CD4-positive, alpha-beta T cell (primary cell): ENCODE data around the gene GDAP2. TPM values are rescaled to one million over a fixed set of nuclear protein-coding genes. Genes with fewer than 3 reads are reported as not detected.

Experiments used
- ATAC-seq: fragments of 200-7000 bp; cut with Tn5 transposase; one replicate; pipeline ENCODE4 v1.10.0; 2022; ENCODE audit warnings: mild to moderate bottlenecking; ENCODE audit not compliant: poor library complexity
- CTCF ChIA-PET: fragments of 350-600 bp; sonication (Branson Sonifier 250); formaldehyde crosslinking; loops from one replicate; lab custom pipeline; 2021; ENCODE audit warnings: antibody characterized with exemption, inconsistent platforms; lab: Charles Lee
- POLR2A ChIA-PET: fragments of 350-600 bp; sonication (Branson Sonifier 250); formaldehyde crosslinking; loops from one replicate; lab custom pipeline; 2021; ENCODE audit warnings: antibody characterized with exemption, inconsistent platforms; lab: Charles Lee
- DNase-seq, 14 experiments: peaks; one replicate each; pipeline ENCODE4 v3.0.0-alpha.2; 2013 to 2020; ENCODE audit warnings: mixed read lengths in 2 of 14
- H3K27ac ChIP-seq, 2 donors: one replicate each; pipeline versions ENCODE4 v1.5.1 to v1.7.0; 2013; ENCODE audit warnings: low read length in 2 of 2, low read depth in 1 of 2, mild to moderate bottlenecking in 1 of 2
- H3K27me3 ChIP-seq, 2 experiments: 1 replicate in 1 of 2; 2 replicates in 1 of 2; pipeline versions ENCODE4 v1.6.1 to v1.7.0; 2013; ENCODE audit warnings: low read length in 2 of 2, control low read depth in 1 of 2, mild to moderate bottlenecking in 1 of 2, moderate library complexity in 1 of 2; ENCODE audit not compliant: insufficient read depth in 2 of 2, control insufficient read depth in 1 of 2
- H3K36me3 ChIP-seq: one replicate; pipeline ENCODE4 v1.6.1; 2013; ENCODE audit warnings: low read length, control low read depth; ENCODE audit not compliant: insufficient read depth
- H3K4me1 ChIP-seq: one replicate; pipeline ENCODE4 v1.6.1; 2013; ENCODE audit warnings: low read length, control low read depth; ENCODE audit not compliant: insufficient read depth
- H3K4me3 ChIP-seq: one replicate; pipeline ENCODE4 v1.5.1; 2013; ENCODE audit warnings: mild to moderate bottlenecking, low read length, moderate library complexity
- H3K9me3 ChIP-seq, 2 experiments: 1 replicate in 1 of 2; 2 replicates in 1 of 2; pipeline versions ENCODE4 v1.6.1 to v1.7.0; 2013; ENCODE audit warnings: low read length in 2 of 2, mild to moderate bottlenecking in 2 of 2, control low read depth in 1 of 2, moderate library complexity in 1 of 2; ENCODE audit not compliant: control insufficient read depth in 1 of 2, insufficient read depth in 1 of 2
- H3K27ac Mint-ChIP-seq: one replicate; pipeline ENCODE4 v1.8.0; 2020; ENCODE audit warnings: mixed read lengths
- H3K27me3 Mint-ChIP-seq: one replicate; pipeline ENCODE4 v1.8.0; 2021; ENCODE audit warnings: mixed read lengths
- H3K36me3 Mint-ChIP-seq: one replicate; pipeline ENCODE4 v1.8.0; 2021; ENCODE audit warnings: low read depth, mixed read lengths
- H3K4me1 Mint-ChIP-seq: one replicate; pipeline ENCODE4 v1.8.0; 2021; ENCODE audit warnings: low read depth, mixed read lengths
- H3K4me3 Mint-ChIP-seq: one replicate; pipeline ENCODE4 v1.8.0; 2020; ENCODE audit warnings: mild to moderate bottlenecking, mixed read lengths
- H3K9me3 Mint-ChIP-seq: one replicate; pipeline ENCODE4 v1.8.0; 2020; ENCODE audit warnings: mixed read lengths
- CTCF ChIP-seq: fragments of 200-600 bp; IDR thresholded peaks from one replicate; pipeline ENCODE4 v1.8.0; 2022; ENCODE audit warnings: antibody characterized with exemption, mild to moderate bottlenecking
- intact Hi-C, 2 experiments: fragments of 100-400 bp; cut with DNase I in 1 of 2; cut with micrococcal nuclease in 1 of 2; formaldehyde crosslinking; loops; one replicate each; pipeline versions ENCODE4 v1.15.1 to v1.9.0; 2023 to 2025; cut with DNase I, micrococcal nuclease
- total RNA-seq, 174 experiments: library from RNA in 2 of 174; stranded (reverse) in 2 of 174; gene quantifications; one replicate each; pipeline ENCODE4 v1.2.3 and lab custom pipeline; 2021 to 2026

Gene GDAP2
- total RNA-seq, 2 experiments from 2014 or later = 18.1 to 18.9 TPM

DNA sequence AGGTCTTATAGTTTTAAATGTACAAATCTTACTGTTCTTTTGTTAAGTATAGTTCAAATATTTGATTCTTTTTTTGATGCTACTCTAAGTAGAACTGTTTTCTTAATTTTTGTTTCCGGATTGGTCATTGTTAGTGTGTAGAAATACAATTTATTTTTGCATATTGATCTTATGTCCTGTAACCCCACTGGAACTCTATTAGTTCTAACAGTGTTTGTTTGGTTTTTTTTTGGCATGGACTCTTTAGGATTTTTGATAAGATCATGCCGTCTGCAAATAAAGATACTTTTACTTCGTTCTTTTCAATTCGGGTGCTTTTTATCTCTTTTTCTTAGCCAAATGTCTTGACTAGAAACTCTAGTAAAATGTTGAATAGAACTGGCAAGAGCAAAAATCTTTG is 26.5 kb downstream of the GDAP2 start:
- Mint-ChIP-seq H3K4me1 (no peaks in the 10 kb centered on the region), H3K36me3 (peaks cover 96% of the 10 kb centered on the region), H3K9me3 (no peaks in the 10 kb centered on the region), H3K4me3 (no peak overlapping the region), H3K27me3 (no peaks in the 10 kb centered on the region), H3K27ac (peak overlapping the region; percentile 18)
- Histone ChIP-seq H3K4me3 (no peak overlapping the region), H3K27me3 (no peaks in the 10 kb centered on the region), H3K27ac (no peak overlapping the region), H3K9me3 (no peaks in the 10 kb centered on the region), H3K4me1 (no peaks in the 10 kb centered on the region), H3K36me3 (peaks cover 76% of the 10 kb centered on the region)
- no peak for DNase-seq
- TF ChIP-seq CTCF = no peak
- ChIA-PET CTCF (no interaction called here), POLR2A (no interaction called here)
- ATAC-seq = no peak
- intact Hi-C loops = no loop called here

DNA sequence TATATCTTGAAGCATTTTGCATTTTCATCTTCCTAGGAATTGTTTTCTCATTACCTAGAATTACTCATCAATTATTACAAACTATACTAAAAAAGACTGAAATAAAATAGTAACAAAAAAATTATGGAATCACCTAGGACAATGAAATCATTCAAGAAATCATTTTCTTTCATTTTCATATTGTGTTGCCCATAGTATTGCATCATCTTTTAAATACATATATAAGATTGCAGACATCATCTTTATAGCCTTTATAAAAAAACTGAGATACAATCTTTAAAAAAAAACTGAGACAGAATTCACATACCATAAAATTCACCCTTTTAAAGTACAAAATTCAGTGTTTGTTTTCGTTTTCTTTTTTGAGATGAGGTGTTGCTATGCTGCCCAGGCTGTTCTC is 29.6 kb downstream of the GDAP2 start:
- Mint-ChIP-seq H3K27ac (no peak overlapping the region), H3K4me1 (no peaks in the 10 kb centered on the region), H3K36me3 (peaks cover 93% of the 10 kb centered on the region), H3K4me3 (no peak overlapping the region), H3K9me3 (no peaks in the 10 kb centered on the region), H3K27me3 (no peaks in the 10 kb centered on the region)
- H3K4me3 ChIP-seq = no peak overlapping the region
- POLR2A ChIA-PET = no interaction called here
- H3K27ac ChIP-seq = no peak overlapping the region
- no peak for ATAC-seq
- peaks cover 64% of the 10 kb centered on the region for H3K36me3 ChIP-seq
- no peaks in the 10 kb centered on the region for H3K4me1 ChIP-seq
- DNase-seq = no peak
- intact Hi-C loops = loop anchor here (5.0 to 10.0 kb wide), 5 partner anchors 145 to 1245 kb away; partner anchors contain the start of genes TTF2 (in 1 of the 2) and WARS2 (in 1 of the 2)
- no peaks in the 10 kb centered on the region for H3K27me3 ChIP-seq
- no peaks in the 10 kb centered on the region for H3K9me3 ChIP-seq
- no peak for TF ChIP-seq CTCF
- CTCF ChIA-PET = interaction anchor here (1.1 kb wide), 1 partner anchor 365 kb away, joined by 3 read pairs; no protein-coding TSS in a partner anchor

- H3K9me3 ChIP-seq = no peaks in the 10 kb centered on the region
- no peak overlapping the region for H3K4me3 ChIP-seq
- H3K4me1 ChIP-seq = no peaks in the 10 kb centered on the region
- peaks cover 76% of the 10 kb centered on the region for H3K36me3 Mint-ChIP-seq
- no peak overlapping the region for H3K27ac ChIP-seq
- ChIA-PET POLR2A (no interaction called here), CTCF (no interaction called here)
- DNase-seq = no peak
- H3K36me3 ChIP-seq = peaks cover 46% of the 10 kb centered on the region
- H3K27ac Mint-ChIP-seq = no peak overlapping the region
- H3K27me3 ChIP-seq = no peaks in the 10 kb centered on the region
- H3K4me1 Mint-ChIP-seq = no peaks in the 10 kb centered on the region
- intact Hi-C loops = loop anchor here (5.0 to 10.0 kb wide), 5 partner anchors 143 to 1247 kb away; partner anchors contain the start of genes TTF2 (in 1 of the 2) and WARS2 (in 1 of the 2)
- no peak for TF ChIP-seq CTCF
- H3K4me3 Mint-ChIP-seq = no peak overlapping the region
- ATAC-seq = no peak
- no peaks in the 10 kb centered on the region for H3K9me3 Mint-ChIP-seq
- no peaks in the 10 kb centered on the region for H3K27me3 Mint-ChIP-seq
Measured at GRCh38 chr1:117897551-117897950, 31.9 kb downstream of the GDAP2 start.
